H9 (cell line): ENCODE results near the gene NUDT16. TPM values are rescaled to one million over a fixed set of nuclear protein-coding genes. Genes with fewer than 3 reads are reported as not detected.

Source experiments
- DNase-seq: peaks from one replicate; pipeline ENCODE4 v3.0.0-alpha.2; 2017
- H2AFZ ChIP-seq: one replicate; pipeline ENCODE4 v1.6.1; 2013; ENCODE audit warnings: mild to moderate bottlenecking, low read length, control low read depth, moderate library complexity
- H2AK5ac ChIP-seq: 2 replicates; pipeline ENCODE4 v1.6.1; 2013; ENCODE audit warnings: low read length, control low read depth, mixed read lengths; ENCODE audit not compliant: insufficient read length
- H2BK120ac ChIP-seq: one replicate; pipeline ENCODE4 v1.6.1; 2013; ENCODE audit warnings: low read depth, mild to moderate bottlenecking, low read length, control low read depth, inconsistent platforms; ENCODE audit not compliant: poor library complexity, severe bottlenecking
- H2BK12ac ChIP-seq: 2 replicates; pipeline ENCODE4 v1.6.1; 2013; ENCODE audit warnings: low read length, control low read depth, mixed read lengths, low read depth; ENCODE audit not compliant: insufficient read length
- H2BK15ac ChIP-seq: 2 replicates; pipeline ENCODE4 v1.6.1; 2013; ENCODE audit warnings: low read depth, low read length, control low read depth
- H2BK20ac ChIP-seq: one replicate; pipeline ENCODE4 v1.6.1; 2013; ENCODE audit warnings: low read depth, mild to moderate bottlenecking, low read length, control low read depth, inconsistent platforms; ENCODE audit not compliant: poor library complexity, severe bottlenecking
- H2BK5ac ChIP-seq: 2 replicates; pipeline ENCODE4 v1.6.1; 2013; ENCODE audit warnings: low read length, control low read depth, mixed read lengths; ENCODE audit not compliant: insufficient read length
- H3K14ac ChIP-seq: 2 replicates; pipeline ENCODE4 v1.6.1; 2013; ENCODE audit warnings: low read length, control low read depth; ENCODE audit not compliant: insufficient read depth
- H3K18ac ChIP-seq: 2 replicates; pipeline ENCODE4 v1.6.1; 2013; ENCODE audit warnings: low read depth, mild to moderate bottlenecking, mixed read lengths, low read length, control low read depth; ENCODE audit not compliant: insufficient read length
- H3K23ac ChIP-seq: 2 replicates; pipeline ENCODE4 v1.6.1; 2013; ENCODE audit warnings: low read length, control low read depth, mixed read lengths, low read depth; ENCODE audit not compliant: insufficient read length
- H3K23me2 ChIP-seq: 2 replicates; pipeline ENCODE4 v1.6.1; 2013; ENCODE audit warnings: low read depth, mild to moderate bottlenecking, mixed read lengths, low read length, control low read depth; ENCODE audit not compliant: insufficient read length, poor library complexity, severe bottlenecking
- H3K27ac ChIP-seq: 2 replicates; pipeline ENCODE4 v1.5.1; 2013; ENCODE audit warnings: low read length, control low read depth, mixed read lengths, low read depth; ENCODE audit not compliant: insufficient read length
- H3K27me3 ChIP-seq: 2 replicates; pipeline ENCODE4 v1.6.1; 2013; ENCODE audit warnings: low read length, control low read depth, inconsistent platforms; ENCODE audit not compliant: insufficient read depth
- H3K4ac ChIP-seq: 2 replicates; pipeline ENCODE4 v1.6.1; 2013; ENCODE audit warnings: low read depth, mild to moderate bottlenecking, control low read depth, inconsistent platforms, low read length, moderate library complexity
- H3K4me1 ChIP-seq: 2 replicates; pipeline ENCODE4 v1.6.1; 2013; ENCODE audit warnings: low read length, control low read depth, inconsistent platforms; ENCODE audit not compliant: insufficient read depth
- H3K4me2 ChIP-seq: 2 replicates; pipeline ENCODE4 v1.6.1; 2013; ENCODE audit warnings: low read length, control low read depth, mixed read lengths; ENCODE audit not compliant: insufficient read length, insufficient read depth
- H3K56ac ChIP-seq: 2 replicates; pipeline ENCODE4 v1.6.1; 2013; ENCODE audit warnings: low read depth, mild to moderate bottlenecking, mixed read lengths, low read length, control low read depth; ENCODE audit not compliant: insufficient read length
- H3K79me1 ChIP-seq: 2 replicates; pipeline ENCODE4 v1.6.1; 2013; ENCODE audit warnings: low read depth, mild to moderate bottlenecking, moderate library complexity, low read length, control low read depth, inconsistent platforms; ENCODE audit not compliant: insufficient read depth, poor library complexity, severe bottlenecking
- H3K79me2 ChIP-seq: 2 replicates; pipeline ENCODE4 v1.6.1; 2013; ENCODE audit warnings: low read length, control low read depth, inconsistent platforms; ENCODE audit not compliant: insufficient read depth
- H3K9ac ChIP-seq: 2 replicates; pipeline ENCODE4 v1.6.1; 2013; ENCODE audit warnings: low read length, control low read depth, mixed read lengths; ENCODE audit not compliant: insufficient read length; ENCODE audit errors: extremely low read depth
- H3K9me3 ChIP-seq: one replicate; pipeline ENCODE4 v1.6.1; 2013; ENCODE audit warnings: low read depth, low read length, inconsistent platforms; ENCODE audit not compliant: control insufficient read depth
- H3T11ph ChIP-seq: one replicate; pipeline ENCODE4 v1.6.1; 2013; ENCODE audit warnings: mild to moderate bottlenecking, low read length, control low read depth, inconsistent platforms
- H4K20me1 ChIP-seq: one replicate; pipeline ENCODE4 v1.6.1; 2013; ENCODE audit not compliant: control insufficient read depth, insufficient read length, insufficient read depth
- H4K5ac ChIP-seq: 2 replicates; pipeline ENCODE4 v1.6.1; 2013; ENCODE audit warnings: low read depth, mild to moderate bottlenecking, mixed read lengths, low read length, control low read depth; ENCODE audit not compliant: insufficient read length
- H4K8ac ChIP-seq: replicated peaks from 2 replicates; pipeline ENCODE4 v1.6.1; 2013; ENCODE audit warnings: low read length, control low read depth, mixed read lengths, low read depth; ENCODE audit not compliant: insufficient read length
- H4K91ac ChIP-seq: 2 replicates; pipeline ENCODE4 v1.6.1; 2013; ENCODE audit warnings: low read depth, mild to moderate bottlenecking, moderate library complexity, mixed read lengths, low read length, control low read depth; ENCODE audit not compliant: insufficient read length
- H3K27ac Mint-ChIP-seq, 3 experiments: 2 replicates in 2 of 3; 3 replicates in 1 of 3; pipeline ENCODE4 v1.8.0; 2020 to 2021; ENCODE audit warnings: mixed read lengths in 3 of 3, mild to moderate bottlenecking in 1 of 3, moderate library complexity in 1 of 3
- H3K27me3 Mint-ChIP-seq: 2 replicates; pipeline ENCODE4 v1.8.0; 2021; ENCODE audit warnings: low read depth, mild to moderate bottlenecking, moderate library complexity, mixed read lengths
- H3K36me3 Mint-ChIP-seq, 3 experiments: 2 replicates in 2 of 3; 3 replicates in 1 of 3; pipeline ENCODE4 v1.8.0; 2020 to 2021; ENCODE audit warnings: low read depth in 3 of 3, mixed read lengths in 3 of 3; ENCODE audit not compliant: insufficient read depth in 1 of 3
- H3K4me1 Mint-ChIP-seq, 2 experiments: 2 replicates each; pipeline ENCODE4 v1.8.0; 2020; ENCODE audit warnings: mixed read lengths in 2 of 2
- H3K4me3 Mint-ChIP-seq, 2 experiments: 2 replicates in 1 of 2; 3 replicates in 1 of 2; pipeline ENCODE4 v1.8.0; 2020 to 2021; ENCODE audit warnings: mild to moderate bottlenecking in 2 of 2, mixed read lengths in 2 of 2, moderate library complexity in 1 of 2
- H3K9me3 Mint-ChIP-seq, 2 experiments: 2 replicates in 1 of 2; 3 replicates in 1 of 2; pipeline ENCODE4 v1.8.0; 2020; ENCODE audit warnings: mild to moderate bottlenecking in 2 of 2, mixed read lengths in 2 of 2, moderate library complexity in 1 of 2
- WGBS: extraction: QIAGEN DNeasy Blood & Tissue Kit; methylation state at CpG from one replicate; pipeline ENCODE4 v1.1.7; 2013; ENCODE audit warnings: missing lambda C conversion rate, low lambda C conversion rate, mixed read lengths; ENCODE audit not compliant: insufficient read length; ENCODE audit errors: extremely low coverage; 5-methylcytosine and 5-hydroxymethylcytosine counted together
- total RNA-seq: library from RNA; stranded (reverse); gene quantifications from 2 replicates; pipeline ENCODE4 v1.2.1, GENCODE V29; 2021
- TF ChIP-seq, protein P1 (sequence below): fragments of 200-600 bp; sonication (generic); conservative IDR thresholded peaks from 3 replicates; pipeline ENCODE4 v1.8.0; 2021; ENCODE audit warnings: antibody characterized with exemption, mild to moderate bottlenecking

NUDT16 gene
- total RNA-seq, 1 experiment from 2014 or later: 18.2 TPM

GRCh38 chr3:131353986-131354385 is 27.6 kb upstream of the NUDT16 start:
- Histone ChIP-seq H3K56ac (no peak overlapping the region), H4K91ac (no peak overlapping the region), H3K9me3 (no peaks in the 10 kb centered on the region), H3K9ac (no peak overlapping the region), H2BK120ac (no peak overlapping the region), H3K23me2 (no peaks in the 10 kb centered on the region), H2BK15ac (no peak overlapping the region), H3K4ac (no peak overlapping the region), H2AK5ac (no peak overlapping the region), H4K20me1 (no peaks in the 10 kb centered on the region), H3K27ac (no peak overlapping the region), H3K23ac (no peak overlapping the region), H3K18ac (no peak overlapping the region), H3T11ph (no peak overlapping the region), H3K14ac (no peak overlapping the region), H3K79me1 (no peaks in the 10 kb centered on the region), H4K5ac (no peak overlapping the region), H4K8ac (no peak overlapping the region), H3K4me2 (no peak overlapping the region), H3K79me2 (no peaks in the 10 kb centered on the region), H3K4me1 (no peaks in the 10 kb centered on the region; the same call in 1 of the 2 replicates), H2AFZ (no peak overlapping the region), H3K27me3 (no peaks in the 10 kb centered on the region), H2BK20ac (no peak overlapping the region), H2BK12ac (no peak overlapping the region), H2BK5ac (no peak overlapping the region)
- DNase-seq: no peak
- Mint-ChIP-seq H3K4me3 (no peak overlapping the region), H3K27ac (no peak overlapping the region; a peak in 1 of 7 replicates), H3K27me3 (no peaks in the 10 kb centered on the region), H3K9me3 (no peaks in the 10 kb centered on the region), H3K4me1 (peaks cover 24 to 27% of the 10 kb centered on the region in 2 experiments), H3K36me3 (no peaks in the 10 kb centered on the region; a peak in 1 of 7 replicates)
- no CpG with 5 or more reads among the region's 2 CpGs for WGBS
- TF ChIP-seq, protein P1, sequence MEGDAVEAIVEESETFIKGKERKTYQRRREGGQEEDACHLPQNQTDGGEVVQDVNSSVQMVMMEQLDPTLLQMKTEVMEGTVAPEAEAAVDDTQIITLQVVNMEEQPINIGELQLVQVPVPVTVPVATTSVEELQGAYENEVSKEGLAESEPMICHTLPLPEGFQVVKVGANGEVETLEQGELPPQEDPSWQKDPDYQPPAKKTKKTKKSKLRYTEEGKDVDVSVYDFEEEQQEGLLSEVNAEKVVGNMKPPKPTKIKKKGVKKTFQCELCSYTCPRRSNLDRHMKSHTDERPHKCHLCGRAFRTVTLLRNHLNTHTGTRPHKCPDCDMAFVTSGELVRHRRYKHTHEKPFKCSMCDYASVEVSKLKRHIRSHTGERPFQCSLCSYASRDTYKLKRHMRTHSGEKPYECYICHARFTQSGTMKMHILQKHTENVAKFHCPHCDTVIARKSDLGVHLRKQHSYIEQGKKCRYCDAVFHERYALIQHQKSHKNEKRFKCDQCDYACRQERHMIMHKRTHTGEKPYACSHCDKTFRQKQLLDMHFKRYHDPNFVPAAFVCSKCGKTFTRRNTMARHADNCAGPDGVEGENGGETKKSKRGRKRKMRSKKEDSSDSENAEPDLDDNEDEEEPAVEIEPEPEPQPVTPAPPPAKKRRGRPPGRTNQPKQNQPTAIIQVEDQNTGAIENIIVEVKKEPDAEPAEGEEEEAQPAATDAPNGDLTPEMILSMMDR: no peak
